Subcutaneous abdominal adipose tissue (tissue), 5 donors: ENCODE measurements around the gene TMEM120A.
"Not testable (repeated sequence)": the region's sequence is repeated elsewhere in the genome, so short reads cannot be mapped to it uniquely, and the experiment has no call there.

Experiments
- H3K27ac ChIP-seq: one replicate; pipeline ENCODE4 v1.7.0; 2013; ENCODE audit warnings: low read depth, mild to moderate bottlenecking, inconsistent platforms, low read length, moderate library complexity
- H3K27me3 ChIP-seq, 5 donors: one replicate each; pipeline ENCODE4 v1.7.0; 2013; ENCODE audit warnings: low read length in 5 of 5, inconsistent platforms in 1 of 5; ENCODE audit not compliant: control insufficient read depth in 5 of 5, insufficient read depth in 4 of 5
- H3K36me3 ChIP-seq, 5 donors: one replicate each; pipeline ENCODE4 v1.7.0; 2013; ENCODE audit warnings: low read length in 5 of 5; ENCODE audit not compliant: control insufficient read depth in 5 of 5, insufficient read depth in 5 of 5
- H3K4me1 ChIP-seq, 5 donors: one replicate each; pipeline ENCODE4 v1.7.0; 2013; ENCODE audit warnings: low read length in 5 of 5, mild to moderate bottlenecking in 3 of 5, moderate library complexity in 1 of 5; ENCODE audit not compliant: control insufficient read depth in 5 of 5, insufficient read depth in 5 of 5
- H3K4me3 ChIP-seq, 5 donors: one replicate each; pipeline ENCODE4 v1.7.0; 2013; ENCODE audit warnings: low read length in 5 of 5, low read depth in 1 of 5
- H3K9ac ChIP-seq, 5 donors: one replicate each; pipeline ENCODE4 v1.7.0; 2013; ENCODE audit warnings: low read length in 5 of 5, mild to moderate bottlenecking in 4 of 5, moderate library complexity in 3 of 5
- H3K9me3 ChIP-seq, 5 donors: one replicate each; pipeline ENCODE4 v1.7.0; 2013; ENCODE audit warnings: low read length in 5 of 5; ENCODE audit not compliant: control insufficient read depth in 5 of 5
- donor health status: healthy.
- donor health status: healthy.
- donor health status: healthy.
- donor health status: healthy.
- donor health status: healthy.

The TMEM120A gene

DNA sequence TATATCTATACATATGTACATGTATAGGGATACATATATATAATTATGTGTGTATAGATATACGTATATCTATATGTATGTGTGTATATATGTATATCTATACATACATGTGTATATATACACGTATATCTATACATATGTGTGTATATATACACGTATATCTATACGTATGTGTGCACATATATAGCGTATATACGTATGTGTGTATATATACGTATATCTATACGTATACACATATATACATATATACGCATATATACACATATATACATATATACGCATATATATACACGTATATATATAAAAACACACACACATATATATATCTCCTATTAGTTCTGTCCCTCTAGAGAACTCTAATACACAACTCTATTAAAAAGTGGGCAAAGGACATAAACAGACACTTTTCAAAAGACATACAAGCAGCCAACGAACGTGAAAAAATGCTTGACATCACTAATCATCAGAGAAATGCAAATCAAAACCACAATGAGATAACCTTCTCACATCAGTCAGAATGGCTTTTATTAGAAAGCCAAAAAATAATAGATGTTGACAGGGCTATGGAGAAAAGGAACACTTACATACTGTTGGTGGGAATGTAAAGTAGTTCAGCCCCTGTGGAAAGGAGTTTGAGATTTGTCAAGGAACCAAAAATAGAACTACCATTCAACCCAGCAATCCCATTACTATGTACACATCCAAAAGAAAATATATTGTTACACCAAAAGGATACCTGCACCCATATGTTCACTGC is 22.0 kb upstream of the TMEM120A start:
- no peak overlapping the region for H3K27ac ChIP-seq
- H3K4me1 ChIP-seq, result peaks cover 2 to 10% (median 9%) of the 10 kb centered on the region in 5 donors
- H3K36me3 ChIP-seq, result peaks cover 5 to 26% (median 9%) of the 10 kb centered on the region in 5 donors
- no peak overlapping the region for H3K9ac ChIP-seq
- no peaks in the 10 kb centered on the region for H3K27me3 ChIP-seq
- H3K9me3 ChIP-seq, result no peaks in the 10 kb centered on the region
- H3K4me3 ChIP-seq, result no peak overlapping the region

DNA sequence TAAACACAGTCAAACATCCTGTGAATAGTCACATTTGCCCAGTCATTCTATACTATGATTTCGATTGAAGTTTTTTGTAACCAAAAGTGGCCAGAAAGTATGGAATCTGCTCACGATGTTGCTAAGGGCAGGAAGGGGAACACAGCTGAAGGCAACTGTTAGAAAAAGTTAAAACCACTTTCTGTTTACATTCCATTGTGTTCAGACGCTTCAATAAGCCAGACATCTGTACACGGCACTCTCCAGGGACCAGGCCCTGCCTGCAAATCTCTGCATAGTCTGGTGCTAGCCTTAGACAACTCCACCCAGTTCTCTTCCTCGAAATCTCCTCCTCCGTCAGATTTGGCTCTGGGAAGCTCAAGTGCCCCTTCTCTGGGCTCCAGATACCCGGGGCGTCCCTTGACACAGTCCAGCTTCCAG is 17.1 kb upstream of the TMEM120A start:
- H3K4me1 ChIP-seq, result peaks cover 0 to 11% (median 8%) of the 10 kb centered on the region in 5 donors
- H3K9me3 ChIP-seq, result no peaks in the 10 kb centered on the region
- peak overlapping the region; percentile 17 for H3K27ac ChIP-seq
- H3K9ac ChIP-seq, result peak overlapping the region in 2 of 5 donors; percentile 51 to 59
- peak overlapping the region in 2 of 5 donors; percentile 5 to 37 for H3K4me3 ChIP-seq
- no peaks in the 10 kb centered on the region for H3K27me3 ChIP-seq
- peaks cover 3 to 16% (median 4%) of the 10 kb centered on the region in 5 donors for H3K36me3 ChIP-seq

GRCh38 chr7:76009672-76010600 is 15.5 kb upstream of the TMEM120A start:
- Histone ChIP-seq H3K4me3 (no peak overlapping the region), H3K9ac (no peak overlapping the region), H3K27ac (no peak overlapping the region), H3K4me1 (peaks cover 0 to 11% (median 8%) of the 10 kb centered on the region in 5 donors), H3K9me3 (no peaks in the 10 kb centered on the region), H3K36me3 (peaks cover 0 to 22% (median 8%) of the 10 kb centered on the region in 5 donors), H3K27me3 (no peaks in the 10 kb centered on the region)

- no peak overlapping the region for H3K4me3 ChIP-seq
- H3K36me3 ChIP-seq, result peaks cover 0 to 23% (median 12%) of the 10 kb centered on the region in 5 donors
- no peaks in the 10 kb centered on the region for H3K9me3 ChIP-seq
- no peak overlapping the region for H3K9ac ChIP-seq
- peaks cover 0 to 11% (median 8%) of the 10 kb centered on the region in 5 donors for H3K4me1 ChIP-seq
- no peaks in the 10 kb centered on the region for H3K27me3 ChIP-seq
- H3K27ac ChIP-seq, result no peak overlapping the region
These were observed 13.8 kb upstream of the TMEM120A start for GRCh38 chr7:76008156-76008687.

DNA sequence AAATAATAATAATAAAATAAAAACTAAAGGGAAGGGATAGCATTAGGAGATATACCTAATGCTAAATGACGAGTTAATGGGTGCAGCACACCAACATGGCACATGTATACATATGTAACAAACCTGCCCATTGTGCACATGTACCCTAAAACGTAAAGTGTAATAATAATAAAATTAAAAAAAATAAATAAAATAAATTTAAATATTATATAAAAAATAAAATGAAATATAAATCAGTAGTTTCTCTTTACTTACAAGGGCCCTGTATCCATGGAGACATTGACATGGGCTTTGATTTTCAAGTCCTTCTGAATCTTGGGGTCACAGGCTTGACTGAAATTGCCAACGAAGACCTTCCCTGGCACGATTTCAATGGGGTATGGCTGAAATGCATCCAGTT is 10.6 kb upstream of the TMEM120A start:
- H3K27me3 ChIP-seq, H3K27ac ChIP-seq: not testable (repeated sequence)
- H3K36me3 ChIP-seq, result peaks cover 0 to 43% (median 27%) of the 10 kb centered on the region in 5 donors

GRCh38 chr7:76003351-76003750 is 9.0 kb upstream of the TMEM120A start:
- Histone ChIP-seq H3K27ac (no peak overlapping the region), H3K4me3 (no peak overlapping the region), H3K9me3 (no peaks in the 10 kb centered on the region), H3K27me3 (no peaks in the 10 kb centered on the region), H3K36me3 (peaks cover 0 to 44% (median 27%) of the 10 kb centered on the region in 5 donors), H3K9ac (no peak overlapping the region), H3K4me1 (no peaks in the 10 kb centered on the region)

More for the DNA sequence above, 10.6 kb upstream of the TMEM120A start:
- H3K9ac ChIP-seq, H3K4me1 ChIP-seq, H3K4me3 ChIP-seq, H3K9me3 ChIP-seq: not testable (repeated sequence)

DNA sequence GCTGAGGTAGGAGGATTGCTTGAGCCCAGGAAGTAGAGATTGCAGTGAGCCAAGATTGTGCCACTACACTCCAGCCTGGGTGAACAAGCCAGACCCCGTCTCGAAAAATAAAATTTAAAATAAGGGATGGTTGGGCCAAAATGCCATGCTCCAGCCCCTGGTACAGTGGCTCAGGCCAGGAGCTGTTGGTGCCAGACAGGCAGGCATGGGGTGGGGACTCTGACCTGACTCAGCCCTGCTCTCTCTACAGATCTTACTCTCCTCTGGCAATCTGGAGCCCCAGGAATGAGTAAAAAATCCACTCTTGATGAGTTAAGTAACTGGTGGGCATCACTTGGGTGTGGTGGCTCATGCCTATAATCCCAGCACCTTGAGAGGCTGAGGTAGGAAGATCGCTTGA is 8.4 kb upstream of the TMEM120A start:
- Histone ChIP-seq H3K4me3 (no peak overlapping the region), H3K4me1 (no peaks in the 10 kb centered on the region), H3K36me3 (peaks cover 0 to 44% (median 27%) of the 10 kb centered on the region in 5 donors), H3K9ac (no peak overlapping the region), H3K9me3 (no peaks in the 10 kb centered on the region), H3K27me3 (no peaks in the 10 kb centered on the region), H3K27ac (no peak overlapping the region)

GRCh38 chr7:76002139-76002538 is 7.7 kb upstream of the TMEM120A start:
- no peaks in the 10 kb centered on the region for H3K9me3 ChIP-seq
- no peak overlapping the region for H3K4me3 ChIP-seq

GRCh38 chr7:76000566-76000965 is 6.2 kb upstream of the TMEM120A start:
- no peaks in the 10 kb centered on the region for H3K9me3 ChIP-seq
- peaks cover 0 to 54% (median 23%) of the 10 kb centered on the region in 5 donors for H3K36me3 ChIP-seq
- peaks cover 0 to 14% (median 9%) of the 10 kb centered on the region in 5 donors for H3K4me1 ChIP-seq
- H3K4me3 ChIP-seq, result no peak overlapping the region
- no peak overlapping the region for H3K9ac ChIP-seq
- no peaks in the 10 kb centered on the region for H3K27me3 ChIP-seq
- no peak overlapping the region for H3K27ac ChIP-seq

More at GRCh38 chr7:76002139-76002538, 7.7 kb upstream of the TMEM120A start:
- Histone ChIP-seq H3K9ac (no peak overlapping the region), H3K27me3 (no peaks in the 10 kb centered on the region), H3K27ac (no peak overlapping the region), H3K36me3 (peaks cover 0 to 47% (median 27%) of the 10 kb centered on the region in 5 donors), H3K4me1 (no peaks in the 10 kb centered on the region)
